Neural cell (in vitro differentiated cells): ENCODE data around the gene FBXO10. TPM values are rescaled to one million over a fixed set of nuclear protein-coding genes. Genes with fewer than 3 reads are reported as not detected.

ENCODE experiments used
- H2AFZ ChIP-seq: fragments of 200-600, 300-800 bp; sonication (generic), shearing (Covaris generic); 2 replicates; pipeline ENCODE4 v1.6.0; 2014; ENCODE audit warnings: low read depth, mild to moderate bottlenecking, antibody characterized with exemption, low read length, moderate library complexity
- H3F3A ChIP-seq: fragments of 200-600 bp; shearing (Covaris generic); 2 replicates; pipeline ENCODE4 v1.6.1; 2016; ENCODE audit warnings: mild to moderate bottlenecking, moderate library complexity, mixed read lengths, antibody characterized with exemption, low read length; ENCODE audit not compliant: insufficient read depth, poor library complexity, severe bottlenecking
- H3K27ac ChIP-seq: fragments of 200-600, 300-800 bp; sonication (generic), shearing (Covaris generic); 2 replicates; pipeline ENCODE4 v1.5.1; 2014; ENCODE audit warnings: mild to moderate bottlenecking, low read length, moderate library complexity
- H3K27me3 ChIP-seq: fragments of 300-800, 200-600 bp; sonication (generic), shearing (Covaris generic); 2 replicates; pipeline ENCODE4 v1.6.0; 2014; ENCODE audit warnings: mild to moderate bottlenecking, low read depth, low read length, moderate library complexity; ENCODE audit not compliant: insufficient read depth
- H3K36me3 ChIP-seq: fragments of 300-800, 200-600 bp; sonication (generic), shearing (Covaris generic); 2 replicates; pipeline ENCODE4 v1.5.1; 2014; ENCODE audit warnings: mild to moderate bottlenecking, antibody characterized with exemption, low read length, moderate library complexity; ENCODE audit not compliant: insufficient read depth
- H3K4me2 ChIP-seq: fragments of 300-800, 200-600 bp; sonication (generic), shearing (Covaris generic); 2 replicates; pipeline ENCODE4 v1.6.0; 2014; ENCODE audit warnings: mild to moderate bottlenecking, low read length
- H3K4me3 ChIP-seq: fragments of 300-800, 200-600 bp; sonication (generic), shearing (Covaris generic); 2 replicates; pipeline ENCODE4 v1.5.1; 2014; ENCODE audit warnings: mild to moderate bottlenecking, low read length, moderate library complexity
- H3K79me2 ChIP-seq: fragments of 200-600 bp; shearing (Covaris generic); replicated peaks from 2 replicates; pipeline ENCODE4 v1.6.0; 2014; ENCODE audit warnings: mild to moderate bottlenecking, low read length, moderate library complexity; ENCODE audit not compliant: insufficient read depth
- H3K9ac ChIP-seq: fragments of 300-800, 200-600 bp; sonication (generic), shearing (Covaris generic); 2 replicates; pipeline ENCODE4 v1.6.1; 2016; ENCODE audit warnings: mild to moderate bottlenecking, low read length, mixed read lengths
- H3K9me2 ChIP-seq: fragments of 200-600 bp; shearing (Covaris generic); 2 replicates; pipeline ENCODE4 v1.6.1; 2016; ENCODE audit warnings: mild to moderate bottlenecking, low read length, mixed read lengths; ENCODE audit not compliant: insufficient read depth
- H3K9me3 ChIP-seq: fragments of 200-600, 300-800 bp; sonication (generic), shearing (Covaris generic); 2 replicates; pipeline ENCODE4 v1.6.1; 2016; ENCODE audit warnings: mild to moderate bottlenecking, mixed run types, low read length, moderate library complexity, mixed read lengths
- H4K20me1 ChIP-seq: fragments of 200-600 bp; shearing (Covaris generic); 2 replicates; pipeline ENCODE4 v1.6.1; 2016; ENCODE audit warnings: mild to moderate bottlenecking, mixed run types; ENCODE audit not compliant: insufficient read depth
- EP300 ChIP-seq: fragments of 450-650 bp; conservative IDR thresholded peaks from 2 replicates; pipeline ENCODE4 v1.6.1; 2014; ENCODE audit warnings: antibody characterized with exemption, mild to moderate bottlenecking, moderate library complexity; ENCODE audit not compliant: poor library complexity, severe bottlenecking
- EZH2 ChIP-seq: fragments of 200-600, 300-800 bp; shearing (Covaris generic), sonication (generic); IDR thresholded peaks from 2 replicates; pipeline ENCODE4 v1.6.1; 2014; ENCODE audit warnings: antibody characterized with exemption, low read length, borderline replicate concordance, mild to moderate bottlenecking; ENCODE audit not compliant: insufficient read depth, poor library complexity, severe bottlenecking
- MXI1 ChIP-seq: fragments of 450-650 bp; conservative IDR thresholded peaks from 2 replicates; pipeline ENCODE4 v1.6.1; 2014; ENCODE audit warnings: antibody characterized with exemption, mild to moderate bottlenecking; ENCODE audit not compliant: poor library complexity, severe bottlenecking
- POLR2AphosphoS5 ChIP-seq: IDR thresholded peaks from 2 replicates; pipeline ENCODE4 v1.6.1; 2012
- RAD21 ChIP-seq: fragments of 450-650 bp; conservative IDR thresholded peaks from 2 replicates; pipeline ENCODE4 v1.6.1; 2014; ENCODE audit warnings: antibody characterized with exemption, mild to moderate bottlenecking, moderate library complexity
- SMC3 ChIP-seq: fragments of 450-650 bp; conservative IDR thresholded peaks from 2 replicates; pipeline ENCODE4 v1.6.1; 2014; ENCODE audit warnings: antibody characterized with exemption, mild to moderate bottlenecking, moderate library complexity; ENCODE audit not compliant: poor library complexity
- TAF1 ChIP-seq: IDR thresholded peaks from 2 replicates; pipeline ENCODE4 v1.6.1; 2012; ENCODE audit warnings: low read depth
- polyA plus RNA-seq: library from polyadenylated mRNA; depleted of rRNA; stranded (reverse); fragments of >200 nt; gene quantifications from 2 replicates; pipeline ENCODE4 v1.2.3, GENCODE V29; 2014
- TF ChIP-seq, protein P1 (sequence below): IDR thresholded peaks from 2 replicates; pipeline ENCODE4 v1.6.1; 2012; ENCODE audit warnings: borderline replicate concordance
- TF ChIP-seq, protein P2 (sequence below): fragments of 450-650 bp; IDR thresholded peaks from 2 replicates; pipeline ENCODE4 v1.5.1; 2014; ENCODE audit warnings: antibody characterized with exemption, mild to moderate bottlenecking, moderate library complexity; ENCODE audit not compliant: poor library complexity, severe bottlenecking

FBXO10 gene
- polyA plus RNA-seq, 1 donor from 2014 or later, result 16.0 TPM

DNA sequence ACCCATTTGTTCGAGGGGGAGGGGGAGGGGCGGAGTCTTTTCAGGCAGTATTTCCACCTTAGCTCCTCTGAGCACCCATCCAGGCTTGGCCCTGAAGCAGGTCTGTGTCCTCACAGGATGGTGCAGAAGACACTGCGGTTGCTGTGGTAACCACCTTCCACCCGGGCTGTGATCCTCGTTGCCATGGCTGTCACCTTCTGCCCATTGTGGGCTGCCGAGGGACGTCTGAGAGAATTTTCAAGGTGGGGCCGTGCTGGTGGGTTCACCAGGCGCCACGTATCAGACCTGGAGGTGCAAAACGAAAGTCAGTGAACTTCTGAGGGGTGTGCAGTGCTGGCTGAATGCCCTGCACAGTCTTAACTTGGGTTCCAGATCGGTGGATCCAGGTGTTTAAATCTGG lies 63.7 kb downstream of the FBXO10 start:
- no peaks in the 10 kb centered on the region for H3K9me2 ChIP-seq
- H3K27me3 ChIP-seq, result no peaks in the 10 kb centered on the region

GRCh38 chr9:37511016-37512010 lies 64.9 kb downstream of the FBXO10 start:
- Histone ChIP-seq H3K9me3 (no peaks in the 10 kb centered on the region), H3K27ac (no peak overlapping the region), H2AFZ (no peak overlapping the region), H3K27me3 (no peaks in the 10 kb centered on the region), H3F3A (no peaks in the 10 kb centered on the region), H3K9me2 (no peaks in the 10 kb centered on the region), H3K9ac (no peak overlapping the region), H3K4me2 (no peak overlapping the region), H3K36me3 (peaks cover 6% of the 10 kb centered on the region), H4K20me1 (no peaks in the 10 kb centered on the region), H3K79me2 (no peaks in the 10 kb centered on the region), H3K4me3 (no peak overlapping the region)
- no peak for TF ChIP-seq RAD21
- no peak for TF ChIP-seq POLR2AphosphoS5
- TF ChIP-seq EZH2, result no peak
- TF ChIP-seq, protein P1, sequence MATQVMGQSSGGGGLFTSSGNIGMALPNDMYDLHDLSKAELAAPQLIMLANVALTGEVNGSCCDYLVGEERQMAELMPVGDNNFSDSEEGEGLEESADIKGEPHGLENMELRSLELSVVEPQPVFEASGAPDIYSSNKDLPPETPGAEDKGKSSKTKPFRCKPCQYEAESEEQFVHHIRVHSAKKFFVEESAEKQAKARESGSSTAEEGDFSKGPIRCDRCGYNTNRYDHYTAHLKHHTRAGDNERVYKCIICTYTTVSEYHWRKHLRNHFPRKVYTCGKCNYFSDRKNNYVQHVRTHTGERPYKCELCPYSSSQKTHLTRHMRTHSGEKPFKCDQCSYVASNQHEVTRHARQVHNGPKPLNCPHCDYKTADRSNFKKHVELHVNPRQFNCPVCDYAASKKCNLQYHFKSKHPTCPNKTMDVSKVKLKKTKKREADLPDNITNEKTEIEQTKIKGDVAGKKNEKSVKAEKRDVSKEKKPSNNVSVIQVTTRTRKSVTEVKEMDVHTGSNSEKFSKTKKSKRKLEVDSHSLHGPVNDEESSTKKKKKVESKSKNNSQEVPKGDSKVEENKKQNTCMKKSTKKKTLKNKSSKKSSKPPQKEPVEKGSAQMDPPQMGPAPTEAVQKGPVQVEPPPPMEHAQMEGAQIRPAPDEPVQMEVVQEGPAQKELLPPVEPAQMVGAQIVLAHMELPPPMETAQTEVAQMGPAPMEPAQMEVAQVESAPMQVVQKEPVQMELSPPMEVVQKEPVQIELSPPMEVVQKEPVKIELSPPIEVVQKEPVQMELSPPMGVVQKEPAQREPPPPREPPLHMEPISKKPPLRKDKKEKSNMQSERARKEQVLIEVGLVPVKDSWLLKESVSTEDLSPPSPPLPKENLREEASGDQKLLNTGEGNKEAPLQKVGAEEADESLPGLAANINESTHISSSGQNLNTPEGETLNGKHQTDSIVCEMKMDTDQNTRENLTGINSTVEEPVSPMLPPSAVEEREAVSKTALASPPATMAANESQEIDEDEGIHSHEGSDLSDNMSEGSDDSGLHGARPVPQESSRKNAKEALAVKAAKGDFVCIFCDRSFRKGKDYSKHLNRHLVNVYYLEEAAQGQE, result no peak
- no peak for TF ChIP-seq EP300
- TF ChIP-seq SMC3, result no peak
- no peak for TF ChIP-seq TAF1
- TF ChIP-seq, protein P2, sequence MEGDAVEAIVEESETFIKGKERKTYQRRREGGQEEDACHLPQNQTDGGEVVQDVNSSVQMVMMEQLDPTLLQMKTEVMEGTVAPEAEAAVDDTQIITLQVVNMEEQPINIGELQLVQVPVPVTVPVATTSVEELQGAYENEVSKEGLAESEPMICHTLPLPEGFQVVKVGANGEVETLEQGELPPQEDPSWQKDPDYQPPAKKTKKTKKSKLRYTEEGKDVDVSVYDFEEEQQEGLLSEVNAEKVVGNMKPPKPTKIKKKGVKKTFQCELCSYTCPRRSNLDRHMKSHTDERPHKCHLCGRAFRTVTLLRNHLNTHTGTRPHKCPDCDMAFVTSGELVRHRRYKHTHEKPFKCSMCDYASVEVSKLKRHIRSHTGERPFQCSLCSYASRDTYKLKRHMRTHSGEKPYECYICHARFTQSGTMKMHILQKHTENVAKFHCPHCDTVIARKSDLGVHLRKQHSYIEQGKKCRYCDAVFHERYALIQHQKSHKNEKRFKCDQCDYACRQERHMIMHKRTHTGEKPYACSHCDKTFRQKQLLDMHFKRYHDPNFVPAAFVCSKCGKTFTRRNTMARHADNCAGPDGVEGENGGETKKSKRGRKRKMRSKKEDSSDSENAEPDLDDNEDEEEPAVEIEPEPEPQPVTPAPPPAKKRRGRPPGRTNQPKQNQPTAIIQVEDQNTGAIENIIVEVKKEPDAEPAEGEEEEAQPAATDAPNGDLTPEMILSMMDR, result no peak

More for the DNA sequence above, 63.7 kb downstream of the FBXO10 start:
- Histone ChIP-seq H3K36me3 (peaks cover 3% of the 10 kb centered on the region), H3K9me3 (no peaks in the 10 kb centered on the region), H3K9ac (no peak overlapping the region), H3K4me2 (no peak overlapping the region), H3K4me3 (no peak overlapping the region), H3K27ac (no peak overlapping the region), H2AFZ (no peak overlapping the region), H3F3A (no peaks in the 10 kb centered on the region), H3K79me2 (no peaks in the 10 kb centered on the region), H4K20me1 (no peaks in the 10 kb centered on the region)
- TF ChIP-seq EP300 (no peak), EZH2 (no peak), SMC3 (no peak), RAD21 (no peak), TAF1 (no peak), POLR2AphosphoS5 (no peak), MXI1 (no peak)
- TF ChIP-seq, protein P2, result no peak
- TF ChIP-seq, protein P1, result no peak
